GM12878 (cell line): Measurements from ENCODE around the gene CALR. TPM values are rescaled to one million over a fixed set of nuclear protein-coding genes. Genes with fewer than 3 reads are reported as not detected.
"Not testable (repeated sequence)": the region's sequence is repeated elsewhere in the genome, so short reads cannot be mapped to it uniquely, and the experiment has no call there.

ENCODE experiments used
- ATAC-seq: fragments of 200-7000 bp; cut with Tn5 transposase; 3 replicates; pipeline ENCODE4 v1.9.1; 2020; ENCODE audit warnings: mild to moderate bottlenecking, moderate library complexity
- BruUV-seq: library from RNA; stranded (reverse); fragments of 400-500 nt; replicated peaks from 2 replicates; lab custom pipeline; 2021; lab: Mats Ljungman, UMichigan
- CTCF ChIA-PET: fragments of 300-600 bp; sonication (Branson Sonifier 250); formaldehyde crosslinking; extraction: SDS; loops from one replicate; lab custom pipeline; 2021; ENCODE audit warnings: inconsistent platforms; lab: Yijun Ruan, JAX
- POLR2A ChIA-PET: fragments of 350-600 bp; formaldehyde crosslinking; extraction: SDS; loops from one replicate; lab custom pipeline; 2021; ENCODE audit warnings: inconsistent platforms; lab: Charles Lee
- RAD21 ChIA-PET: fragments of 300-600 bp; sonication (Branson Sonifier 250); formaldehyde crosslinking; loops from one replicate; lab custom pipeline; 2023; ENCODE audit warnings: antibody characterized with exemption; ENCODE audit not compliant: unreplicated experiment; lab: Charles Lee
- SMC1A ChIA-PET: fragments of 300-600 bp; sonication (Branson Sonifier 250); formaldehyde crosslinking; loops from one replicate; lab custom pipeline; 2023; ENCODE audit not compliant: unreplicated experiment, uncharacterized antibody; lab: Charles Lee
- DNase-seq: peaks from one replicate; pipeline ENCODE4 v3.0.0-alpha.2; 2011; ENCODE audit warnings: low read depth, low spot score
- FAIRE-seq: peaks from 3 replicates; lab custom pipeline; 2011; peaks lifted over from hg19 to GRCh38; lab: Jason Lieb, UNC
- H2AFZ ChIP-seq: 2 replicates; pipeline ENCODE4 v1.6.0; 2011; ENCODE audit warnings: low read depth, low read length, control low read depth; ENCODE audit not compliant: control insufficient read depth
- H3K27ac ChIP-seq: 2 replicates; pipeline ENCODE4 v1.5.1; 2011; ENCODE audit warnings: control low read depth; ENCODE audit not compliant: control insufficient read depth, insufficient read depth
- H3K27me3 ChIP-seq, 2 experiments: replicated peaks in 1 of 2; 2 replicates each; pipeline versions ENCODE4 v1.6.0 to v1.6.1; 2011; ENCODE audit warnings: low read length in 1 of 2; ENCODE audit not compliant: control insufficient read depth in 2 of 2, insufficient read depth in 2 of 2
- H3K36me3 ChIP-seq, 2 experiments: 2 replicates each; pipeline ENCODE4 v1.5.1; 2011; ENCODE audit warnings: low read length in 1 of 2; ENCODE audit not compliant: control insufficient read depth in 2 of 2, insufficient read depth in 2 of 2
- H3K4me1 ChIP-seq: 2 replicates; pipeline ENCODE4 v1.6.1; 2011; ENCODE audit warnings: mild to moderate bottlenecking, low read length, moderate library complexity, mixed read lengths; ENCODE audit not compliant: control insufficient read depth, insufficient read depth
- H3K4me2 ChIP-seq: 2 replicates; pipeline ENCODE4 v1.6.0; 2011; ENCODE audit warnings: control low read depth; ENCODE audit not compliant: control insufficient read depth, insufficient read depth
- H3K4me3 ChIP-seq: fragments of 200-600 bp; sonication (generic); 2 replicates; pipeline ENCODE4 v1.5.1; 2016
- H3K79me2 ChIP-seq: 2 replicates; pipeline ENCODE4 v1.6.0; 2011; ENCODE audit warnings: low read length; ENCODE audit not compliant: control insufficient read depth, insufficient read depth
- H3K9ac ChIP-seq: 2 replicates; pipeline ENCODE4 v1.8.0; 2011; ENCODE audit warnings: low read length, control low read depth, mixed read lengths; ENCODE audit not compliant: control insufficient read depth, insufficient read depth
- H3K9me3 ChIP-seq: replicated peaks from 3 replicates; pipeline ENCODE4 v1.5.1; 2011; ENCODE audit warnings: mild to moderate bottlenecking, low read length; ENCODE audit not compliant: control insufficient read depth, insufficient read depth
- H4K20me1 ChIP-seq: 2 replicates; pipeline ENCODE4 v1.6.0; 2011; ENCODE audit not compliant: control insufficient read depth, insufficient read depth
- FOXK2 ChIP-seq: fragments of 450-650 bp; IDR thresholded peaks from 2 replicates; pipeline ENCODE4 v1.6.1; 2017; ENCODE audit warnings: mild to moderate bottlenecking, moderate library complexity
- HDGF ChIP-seq: fragments of 450-650 bp; IDR thresholded peaks from 2 replicates; pipeline ENCODE4 v1.6.1; 2016; ENCODE audit warnings: antibody characterized with exemption
- MEF2B ChIP-seq: fragments of 450-650 bp; IDR thresholded peaks from 2 replicates; pipeline ENCODE4 v1.6.1; 2018; ENCODE audit warnings: mild to moderate bottlenecking, moderate library complexity; ENCODE audit not compliant: partially characterized antibody, poor library complexity, severe bottlenecking
- NBN ChIP-seq: fragments of 450-650 bp; IDR thresholded peaks from 2 replicates; pipeline ENCODE4 v1.6.1; 2016
- SIN3A ChIP-seq: IDR thresholded peaks from 2 replicates; pipeline ENCODE4 v1.6.1; 2012; ENCODE audit warnings: low read depth, low read length, improper control_type of control experiment
- WGBS: methylation state at CpG from one replicate; pipeline ENCODE4 v1.1.6; 2016; ENCODE audit warnings: low lambda C conversion rate; ENCODE audit not compliant: insufficient replicate concordance, insufficient coverage; ENCODE audit errors: missing lambda C conversion rate; 5-methylcytosine and 5-hydroxymethylcytosine counted together
- in situ Hi-C: fragments of 300-500 bp; cut with MboI; formaldehyde crosslinking; loops from 9 replicates; pipeline ENCODE4 v1.14.3; 2018; ENCODE audit warnings: mixed read lengths
- intact Hi-C: fragments of 100-400 bp; cut with micrococcal nuclease; formaldehyde crosslinking; loops from one replicate; pipeline ENCODE4 v1.14.2; 2022; ENCODE audit not compliant: unreplicated experiment
- polyA plus RNA-seq, 11 experiments: library from polyadenylated mRNA; depleted of rRNA in 4 of 11; unstranded in 6 of 11; stranded (reverse) in 5 of 11; fragments of >200 nt; fragmentation: Nextera tagmentation in 4 of 11; fragmentation: Illumina TruSeq in 1 of 11; extraction: Ambion mirVana in 4 of 11; extraction: Trizol in 1 of 11; gene quantifications; 1 replicate in 1 of 11; 2 replicates in 10 of 11; pipeline versions ENCODE4 v1.2.1 to v1.2.3, GENCODE V29; 2011 to 2016; ENCODE audit warnings: inconsistent platforms in 2 of 11, missing spikeins in 2 of 11, low read depth in 1 of 11
- total RNA-seq, 4 experiments: library from RNA; depleted of rRNA in 3 of 4; stranded (reverse); fragments of >200 nt in 3 of 4; fragmentation: Illumina TruSeq in 1 of 4; extraction: Trizol in 1 of 4; gene quantifications; 2 replicates each; pipeline versions ENCODE4 v1.2.1 to v1.2.3, GENCODE V29; 2013 to 2021
- TF ChIP-seq, protein P1 (sequence below): IDR thresholded peaks from 2 replicates; pipeline ENCODE4 v1.6.1; 2011; ENCODE audit warnings: mild to moderate bottlenecking, low read depth, low read length, moderate library complexity; ENCODE audit not compliant: insufficient replicate concordance
- TF ChIP-seq, protein P2 (sequence below): fragments of 450-650 bp; IDR thresholded peaks from 2 replicates; pipeline ENCODE4 v1.6.1; 2016; ENCODE audit warnings: mild to moderate bottlenecking
- TF ChIP-seq, protein P3 (sequence below), 3 experiments: IDR thresholded peaks in 2 of 3; conservative IDR thresholded peaks in 1 of 3; 2 replicates each; pipeline ENCODE4 v1.5.1; 2011; ENCODE audit warnings: low read depth in 3 of 3, low read length in 3 of 3, mild to moderate bottlenecking in 3 of 3, control low read depth in 2 of 3, moderate library complexity in 2 of 3, inconsistent platforms in 1 of 3, mixed read lengths in 1 of 3; ENCODE audit not compliant: control insufficient read depth in 2 of 3, insufficient read depth in 1 of 3; ENCODE audit errors: extremely low read depth in 1 of 3

CALR gene
- total and polyA plus RNA-seq, 10 of the 15 experiments (the other 5 are each of a cell fraction or from before 2014, with no cell fraction given): 202 to 1,451 (median 749) TPM

DNA sequence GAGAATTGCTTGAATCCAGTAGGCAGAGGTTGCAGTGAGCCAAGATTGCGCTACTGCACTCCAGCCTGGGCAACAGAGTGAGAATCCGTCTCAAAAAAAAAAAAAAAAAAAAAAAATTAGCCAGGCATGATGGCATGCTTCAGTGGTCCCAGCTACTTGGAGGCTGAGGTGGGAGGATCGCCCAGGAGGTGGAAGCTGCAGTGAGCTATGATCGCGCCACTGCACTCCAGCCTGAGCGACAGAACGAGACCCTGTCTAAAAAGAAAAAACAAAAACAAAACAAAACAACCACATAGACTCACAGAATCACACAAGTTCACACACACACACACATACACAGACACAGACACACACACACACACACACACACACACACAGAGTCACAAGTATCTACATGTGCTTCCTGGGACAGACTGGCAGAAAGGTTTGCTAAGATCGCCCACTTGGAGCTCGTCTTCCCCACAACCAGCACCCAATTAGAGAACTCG lies 48.1 kb upstream of the CALR start:
- ChIA-PET SMC1A (interaction anchor here (0.8 to 1.7 kb wide), 12 partner anchors 8 to 75 kb away, joined by 3 to 19 read pairs (median 4); partner anchors contain the start of genes CALR, FARSA and GADD45GIP1), CTCF (interaction anchor here (0.6 to 13.2 kb wide), 13 partner anchors 9 to 1450 kb away, joined by 3 to 182 read pairs (median 5); partner anchors contain the start of genes DNASE2 and FARSA), POLR2A (interaction anchor here (0.7 to 2.6 kb wide), 12 partner anchors 9 to 951 kb away, joined by 3 to 35 read pairs (median 4); partner anchors contain the start of genes DNASE2, FARSA and SYCE2), RAD21 (interaction anchor here (0.7 to 2.8 kb wide), 14 partner anchors 8 to 171 kb away, joined by 3 to 19 read pairs (median 4); partner anchors contain the start of genes CALR and DNASE2)
- H3K27ac ChIP-seq, H4K20me1 ChIP-seq, H3K4me1 ChIP-seq, FAIRE-seq, BruUV-seq, H3K9ac ChIP-seq, in situ Hi-C loops, H3K36me3 ChIP-seq, ATAC-seq, H3K79me2 ChIP-seq, intact Hi-C loops, H3K27me3 ChIP-seq, DNase-seq, H3K9me3 ChIP-seq: not testable (repeated sequence)
- Histone ChIP-seq H3K4me2 (peak overlapping the region; percentile 66), H2AFZ (peak overlapping the region; percentile 79), H3K4me3 (0 out of 2 replicates have a peak overlapping the region, but pooled peaks have one; percentile 14)
- TF ChIP-seq SIN3A (0 out of 2 replicates have a peak, but pooled peaks have one; percentile 74), FOXK2 (0 out of 2 replicates have a peak, but pooled peaks have one; percentile 18), HDGF (peak; percentile 59; the same call in 1 of the 2 replicates), MEF2B (peak; percentile 73), NBN (peak; percentile 82; the same call in 1 of the 2 replicates)
- TF ChIP-seq, protein P1, sequence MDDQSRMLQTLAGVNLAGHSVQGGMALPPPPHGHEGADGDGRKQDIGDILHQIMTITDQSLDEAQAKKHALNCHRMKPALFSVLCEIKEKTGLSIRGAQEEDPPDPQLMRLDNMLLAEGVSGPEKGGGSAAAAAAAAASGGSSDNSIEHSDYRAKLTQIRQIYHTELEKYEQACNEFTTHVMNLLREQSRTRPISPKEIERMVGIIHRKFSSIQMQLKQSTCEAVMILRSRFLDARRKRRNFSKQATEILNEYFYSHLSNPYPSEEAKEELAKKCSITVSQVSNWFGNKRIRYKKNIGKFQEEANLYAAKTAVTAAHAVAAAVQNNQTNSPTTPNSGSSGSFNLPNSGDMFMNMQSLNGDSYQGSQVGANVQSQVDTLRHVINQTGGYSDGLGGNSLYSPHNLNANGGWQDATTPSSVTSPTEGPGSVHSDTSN: peak; percentile 21
- TF ChIP-seq, protein P2, sequence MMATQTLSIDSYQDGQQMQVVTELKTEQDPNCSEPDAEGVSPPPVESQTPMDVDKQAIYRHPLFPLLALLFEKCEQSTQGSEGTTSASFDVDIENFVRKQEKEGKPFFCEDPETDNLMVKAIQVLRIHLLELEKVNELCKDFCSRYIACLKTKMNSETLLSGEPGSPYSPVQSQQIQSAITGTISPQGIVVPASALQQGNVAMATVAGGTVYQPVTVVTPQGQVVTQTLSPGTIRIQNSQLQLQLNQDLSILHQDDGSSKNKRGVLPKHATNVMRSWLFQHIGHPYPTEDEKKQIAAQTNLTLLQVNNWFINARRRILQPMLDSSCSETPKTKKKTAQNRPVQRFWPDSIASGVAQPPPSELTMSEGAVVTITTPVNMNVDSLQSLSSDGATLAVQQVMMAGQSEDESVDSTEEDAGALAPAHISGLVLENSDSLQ: peak; percentile 80
- TF ChIP-seq, protein P3, sequence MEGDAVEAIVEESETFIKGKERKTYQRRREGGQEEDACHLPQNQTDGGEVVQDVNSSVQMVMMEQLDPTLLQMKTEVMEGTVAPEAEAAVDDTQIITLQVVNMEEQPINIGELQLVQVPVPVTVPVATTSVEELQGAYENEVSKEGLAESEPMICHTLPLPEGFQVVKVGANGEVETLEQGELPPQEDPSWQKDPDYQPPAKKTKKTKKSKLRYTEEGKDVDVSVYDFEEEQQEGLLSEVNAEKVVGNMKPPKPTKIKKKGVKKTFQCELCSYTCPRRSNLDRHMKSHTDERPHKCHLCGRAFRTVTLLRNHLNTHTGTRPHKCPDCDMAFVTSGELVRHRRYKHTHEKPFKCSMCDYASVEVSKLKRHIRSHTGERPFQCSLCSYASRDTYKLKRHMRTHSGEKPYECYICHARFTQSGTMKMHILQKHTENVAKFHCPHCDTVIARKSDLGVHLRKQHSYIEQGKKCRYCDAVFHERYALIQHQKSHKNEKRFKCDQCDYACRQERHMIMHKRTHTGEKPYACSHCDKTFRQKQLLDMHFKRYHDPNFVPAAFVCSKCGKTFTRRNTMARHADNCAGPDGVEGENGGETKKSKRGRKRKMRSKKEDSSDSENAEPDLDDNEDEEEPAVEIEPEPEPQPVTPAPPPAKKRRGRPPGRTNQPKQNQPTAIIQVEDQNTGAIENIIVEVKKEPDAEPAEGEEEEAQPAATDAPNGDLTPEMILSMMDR (IDR thresholded peaks at IDR 0.05 in 2 of 3, conservative IDR thresholded peaks at IDR 0.05 in 1 of 3; ENCODE audit: control insufficient read depth in 2 of 3, extremely low read depth in 1 of 3, insufficient read depth in 1 of 3, low read depth in 3 of 3, low read length in 3 of 3): 0 out of 6 replicates have a peak, but pooled peaks of 1 of the 3 experiments have one; percentile 6
- 26% methylated on average over 9 of the region's 10 CpGs for WGBS
